ENCODE data around the gene IL21R.
"Not testable (repeated sequence)": the region's sequence is repeated elsewhere in the genome, so short reads cannot be mapped to it uniquely, and the experiment has no call there.

IL21R gene

GRCh38 chr16:27406511-27407128, 4.6 kb downstream of the IL21R start:
- TF ChIP-seq CTCF (IDR thresholded peaks at IDR 0.05; ENCODE audit: low read depth, low read length, missing control alignments), result no peak
- no peak for DNase-seq

DNA sequence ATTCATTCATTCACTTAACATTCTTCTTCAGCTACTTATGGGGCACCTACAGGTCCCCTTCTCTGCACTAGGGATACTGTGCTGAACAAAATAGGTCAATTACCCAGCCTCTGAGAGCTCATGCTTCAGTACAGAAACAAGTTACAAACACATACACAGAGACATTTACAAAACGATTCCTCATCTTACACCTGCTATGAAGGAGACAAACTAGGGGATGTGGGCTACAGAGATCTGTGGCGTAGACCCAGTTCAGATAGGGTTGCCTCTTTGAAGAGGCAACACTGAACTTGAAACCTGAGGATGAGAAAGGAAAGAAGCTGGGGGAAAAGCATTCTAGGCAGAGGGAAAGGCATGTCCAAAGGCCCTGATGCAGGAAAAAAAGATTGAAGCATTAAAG, 5.2 kb downstream of the IL21R start:
- Histone ChIP-seq H3K4me3 (ENCODE audit: low read depth, low read length) (no peak overlapping the region), H3K27me3 (replicated peaks) (no peaks in the 10 kb centered on the region), H3K27ac (peak overlapping the region; percentile 41), H3K36me3 (replicated peaks) (no peaks in the 10 kb centered on the region)
- DNase-seq, result no peak
- no peak for TF ChIP-seq CTCF (IDR thresholded peaks at IDR 0.05; ENCODE audit: low read depth, low read length, missing control alignments)
- in situ Hi-C loops (cut with HindIII; ENCODE audit: low pct_ligation_motif_present, low sequenced_read_pairs), result no loop called here

More at GRCh38 chr16:27406511-27407128, 4.6 kb downstream of the IL21R start:
- Histone ChIP-seq H3K27me3 (replicated peaks) (no peaks in the 10 kb centered on the region), H3K27ac (no peak overlapping the region), H3K36me3 (replicated peaks) (no peaks in the 10 kb centered on the region), H3K4me3 (ENCODE audit: low read depth, low read length) (no peak overlapping the region)
- in situ Hi-C loops (cut with HindIII; ENCODE audit: low pct_ligation_motif_present, low sequenced_read_pairs), result no loop called here

DNA sequence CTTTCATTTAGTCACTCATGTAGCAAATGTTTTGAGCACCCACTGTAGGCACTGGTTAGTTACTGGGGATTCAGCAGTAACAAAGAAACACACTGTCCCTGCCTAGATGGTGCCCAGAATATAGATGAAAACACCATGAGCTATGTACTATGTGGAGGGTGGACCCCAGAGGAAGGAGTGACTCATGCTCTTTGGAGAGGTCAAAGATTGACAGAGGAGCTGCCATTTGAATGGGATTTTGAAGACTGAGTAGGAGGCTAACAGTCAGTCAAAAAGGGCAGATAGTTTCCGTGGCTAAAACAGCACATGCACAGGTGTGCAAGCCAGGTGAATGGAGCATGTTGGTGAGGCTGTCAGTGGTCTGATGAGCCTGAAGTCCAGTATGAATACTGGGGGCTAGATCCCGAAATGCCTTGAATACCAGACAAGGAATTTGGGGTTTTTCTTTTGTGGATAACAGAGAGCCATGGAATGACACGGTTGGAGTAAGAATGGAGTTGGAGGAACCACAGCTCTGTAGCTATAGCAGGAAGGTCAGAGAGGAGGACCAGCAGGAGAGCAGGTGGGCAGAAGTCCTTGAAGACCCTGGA, 6.1 kb downstream of the IL21R start:
- peak; percentile 87 for DNase-seq
- Histone ChIP-seq H3K36me3 (replicated peaks) (no peaks in the 10 kb centered on the region), H3K27ac (peak overlapping the region; percentile 36), H3K27me3 (replicated peaks) (no peaks in the 10 kb centered on the region), H3K4me3 (ENCODE audit: low read depth, low read length) (no peak overlapping the region)
- no peak for TF ChIP-seq CTCF (IDR thresholded peaks at IDR 0.05; ENCODE audit: low read depth, low read length, missing control alignments)
- in situ Hi-C loops (cut with HindIII; ENCODE audit: low pct_ligation_motif_present, low sequenced_read_pairs), result no loop called here

- DNase-seq, result no peak
- H3K36me3 ChIP-seq (replicated peaks), result no peaks in the 10 kb centered on the region
- TF ChIP-seq CTCF (IDR thresholded peaks at IDR 0.05; ENCODE audit: low read depth, low read length, missing control alignments), result no peak
- in situ Hi-C loops (cut with HindIII; ENCODE audit: low pct_ligation_motif_present, low sequenced_read_pairs), result no loop called here
- H3K27me3 ChIP-seq (replicated peaks), result no peaks in the 10 kb centered on the region
- H3K4me3 ChIP-seq (ENCODE audit: low read depth, low read length), result no peak overlapping the region
- H3K27ac ChIP-seq, result peak overlapping the region; percentile 36
Observed at GRCh38 chr16:27408602-27409031, 6.6 kb downstream of the IL21R start.

- H3K27ac ChIP-seq; DNase-seq; H3K27me3 ChIP-seq (replicated peaks); H3K36me3 ChIP-seq (replicated peaks); H3K4me3 ChIP-seq (ENCODE audit: low read depth, low read length); in situ Hi-C loops (cut with HindIII; ENCODE audit: low pct_ligation_motif_present, low sequenced_read_pairs): not testable (repeated sequence)
Observed at GRCh38 chr16:27409958-27410357, 8.0 kb downstream of the IL21R start.

- no peak overlapping the region for H3K4me3 ChIP-seq (ENCODE audit: low read depth, low read length)
- H3K27me3 ChIP-seq (replicated peaks), result no peaks in the 10 kb centered on the region
- in situ Hi-C loops (cut with HindIII; ENCODE audit: low pct_ligation_motif_present, low sequenced_read_pairs), result no loop called here
- no peak overlapping the region for H3K27ac ChIP-seq
- no peak for DNase-seq
- TF ChIP-seq CTCF (IDR thresholded peaks at IDR 0.05; ENCODE audit: low read depth, low read length, missing control alignments), result no peak
- no peaks in the 10 kb centered on the region for H3K36me3 ChIP-seq (replicated peaks)
Observed at GRCh38 chr16:27410761-27411160, 8.8 kb downstream of the IL21R start.
